Measurements from ENCODE around the gene MTPN. TPM values are rescaled to one million over a fixed set of nuclear protein-coding genes. Genes with fewer than 3 reads are reported as not detected.

The MTPN gene
- total and polyA plus RNA-seq, 10 of the 15 experiments (the other 5 are each of a cell fraction or from before 2014, with no cell fraction given), result 38.7 to 146 (median 85.4) TPM

GRCh38 chr7:135929722-135930141, 47.4 kb downstream of the MTPN start (continued):
- no peak for TF ChIP-seq ZBTB4 (CRISPR knock-in tag; IDR thresholded peaks at IDR 0.05)
- no peak for TF ChIP-seq MYB (IDR thresholded peaks at IDR 0.05; ENCODE audit: borderline replicate concordance, low read depth, low read length)
- no peak for TF ChIP-seq IKZF2 (IDR thresholded peaks at IDR 0.05)
- TF ChIP-seq, protein P1, sequence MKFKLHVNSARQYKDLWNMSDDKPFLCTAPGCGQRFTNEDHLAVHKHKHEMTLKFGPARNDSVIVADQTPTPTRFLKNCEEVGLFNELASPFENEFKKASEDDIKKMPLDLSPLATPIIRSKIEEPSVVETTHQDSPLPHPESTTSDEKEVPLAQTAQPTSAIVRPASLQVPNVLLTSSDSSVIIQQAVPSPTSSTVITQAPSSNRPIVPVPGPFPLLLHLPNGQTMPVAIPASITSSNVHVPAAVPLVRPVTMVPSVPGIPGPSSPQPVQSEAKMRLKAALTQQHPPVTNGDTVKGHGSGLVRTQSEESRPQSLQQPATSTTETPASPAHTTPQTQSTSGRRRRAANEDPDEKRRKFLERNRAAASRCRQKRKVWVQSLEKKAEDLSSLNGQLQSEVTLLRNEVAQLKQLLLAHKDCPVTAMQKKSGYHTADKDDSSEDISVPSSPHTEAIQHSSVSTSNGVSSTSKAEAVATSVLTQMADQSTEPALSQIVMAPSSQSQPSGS (IDR thresholded peaks at IDR 0.05; ENCODE audit: low read length), result no peak
- no peak for TF ChIP-seq SPI1 (IDR thresholded peaks at IDR 0.05; ENCODE audit: borderline replicate concordance, insufficient read depth, low read depth, low read length)
- no peak for TF ChIP-seq STAT3 (IDR thresholded peaks at IDR 0.05; ENCODE audit: low read depth, low read length)
- TF ChIP-seq SMARCA5 (IDR thresholded peaks at IDR 0.05), result no peak

GRCh38 chr7:135929249-135929648, 47.9 kb downstream of the MTPN start:
- H3K27ac ChIP-seq (ENCODE audit: control insufficient read depth, insufficient read depth), result no peak overlapping the region
- H3K4me1 ChIP-seq (ENCODE audit: control insufficient read depth, insufficient read depth, low read length), result no peaks in the 10 kb centered on the region
- ChIA-PET POLR2A (interaction anchor here (0.6 kb wide), 1 partner anchor 108 kb away, joined by 3 read pairs; no protein-coding TSS in a partner anchor), SMC1A (ENCODE audit: uncharacterized antibody, unreplicated experiment) (interaction anchor here (1.0 to 2.5 kb wide), 5 partner anchors 9 to 81 kb away, joined by 3 to 8 read pairs (median 5); no protein-coding TSS in a partner anchor), CTCF (interaction anchor here (0.9 to 1.7 kb wide), 3 partner anchors 12 to 39 kb away, joined by 4 to 7 read pairs (median 5); no protein-coding TSS in a partner anchor), RAD21 (ENCODE audit: unreplicated experiment) (interaction anchor here (1.2 kb wide), 1 partner anchor 35 kb away, joined by 4 read pairs; no protein-coding TSS in a partner anchor)
- intact Hi-C loops (cut with micrococcal nuclease; ENCODE audit: unreplicated experiment), result no loop called here
- H3K79me2 ChIP-seq (ENCODE audit: control insufficient read depth, insufficient read depth, low read length), result peaks cover 11% of the 10 kb centered on the region
- in situ Hi-C loops (cut with MboI), result no loop called here
- no peak overlapping the region for H2AFZ ChIP-seq (ENCODE audit: control insufficient read depth, low read depth, low read length)
- H3K9ac ChIP-seq (ENCODE audit: control insufficient read depth, insufficient read depth, low read length), result no peak overlapping the region
- no peak overlapping the region for H3K4me2 ChIP-seq (ENCODE audit: control insufficient read depth, insufficient read depth)
- peaks cover 2% of the 10 kb centered on the region; the same call in 1 of the 2 replicates for H4K20me1 ChIP-seq (ENCODE audit: control insufficient read depth, insufficient read depth)
- H3K9me3 ChIP-seq (replicated peaks; ENCODE audit: control insufficient read depth, insufficient read depth, low read length), result no peaks in the 10 kb centered on the region
- H3K36me3 ChIP-seq (ENCODE audit: control insufficient read depth in 2 of 2, insufficient read depth in 2 of 2, low read length in 1 of 2), result peaks cover 6 to 8% of the 10 kb centered on the region in 2 experiments; a peak in 3 of 4 replicates
- no TSS peak for BruUV-seq (replicated peaks)
- no peak overlapping the region for H3K4me3 ChIP-seq
- H3K27me3 ChIP-seq (replicated peaks in 1 of 2; ENCODE audit: control insufficient read depth in 2 of 2, insufficient read depth in 2 of 2, low read length in 1 of 2), result no peaks in the 10 kb centered on the region
- ATAC-seq, result no peak
- no peak for DNase-seq (ENCODE audit: low read depth, low spot score)
- TF ChIP-seq USF1 (IDR thresholded peaks at IDR 0.05; ENCODE audit: borderline replicate concordance, extremely low read length, insufficient read depth, low read depth, low read length) (no peak), GABPA (IDR thresholded peaks at IDR 0.05; ENCODE audit: low read depth) (no peak), CBX5 (IDR thresholded peaks at IDR 0.05; ENCODE audit: low read depth) (no peak), ZNF622 (IDR thresholded peaks at IDR 0.05) (no peak), NFYB (IDR thresholded peaks at IDR 0.05; ENCODE audit: insufficient read depth, low read depth, low read length) (no peak), BHLHE40 (IDR thresholded peaks at IDR 0.05; ENCODE audit: borderline replicate concordance in 1 of 2, low read depth in 2 of 2, low read length in 1 of 2) (no peak), MEF2B (IDR thresholded peaks at IDR 0.05; ENCODE audit: partially characterized antibody, poor library complexity, severe bottlenecking) (no peak), EZH2 (IDR thresholded peaks at IDR 0.05; ENCODE audit: borderline replicate concordance, control insufficient read depth, low read depth, low read length) (no peak), RAD51 (IDR thresholded peaks at IDR 0.05) (no peak)
- 100% methylated on average over 2 of the region's 2 CpGs for WGBS (ENCODE audit: insufficient coverage, insufficient replicate concordance, low lambda C conversion rate, missing lambda C conversion rate)
- no peak for FAIRE-seq

Measured in GM12878 (cell line).